GM19351 (cell line): Measurements from ENCODE around the gene VPS54.
"Not testable (repeated sequence)": the region's sequence is repeated elsewhere in the genome, so short reads cannot be mapped to it uniquely, and the experiment has no call there.

Source experiments
- ATAC-seq: cut with Tn5 transposase; IDR thresholded peaks from one replicate; pipeline ENCODE4 v1.9.1; 2021; ENCODE audit warnings: mild to moderate bottlenecking, moderate library complexity; ENCODE audit not compliant: unreplicated experiment

VPS54 gene

GRCh38 chr2:63849381-63850203 lies 169.6 kb downstream of the VPS54 start:
- ATAC-seq: no peak

- not testable (repeated sequence) for ATAC-seq
Observed at GRCh38 chr2:63847571-63847970, 171.7 kb downstream of the VPS54 start.

GRCh38 chr2:63846487-63846886 lies 172.7 kb downstream of the VPS54 start:
- no peak for ATAC-seq

- ATAC-seq: no peak
Observed at GRCh38 chr2:63845866-63846265, 173.4 kb downstream of the VPS54 start.

GRCh38 chr2:63844616-63845015 lies 174.6 kb downstream of the VPS54 start:
- ATAC-seq: no peak

- no peak for ATAC-seq
Observed at GRCh38 chr2:63843791-63844190, 175.4 kb downstream of the VPS54 start.

GRCh38 chr2:63843093-63843492 lies 176.1 kb downstream of the VPS54 start:
- no peak for ATAC-seq

- ATAC-seq: no peak
Observed at GRCh38 chr2:63842149-63843061, 176.8 kb downstream of the VPS54 start.
